Nephron progenitor cell (in vitro differentiated cells): ENCODE results near the gene SP6.
A peak's percentile ranks its signal among the peaks of the same experiment; 100 is the strongest.

Source experiments
- DNase-seq: peaks from one replicate; pipeline ENCODE4 v3.0.0; 2021
- H3K27ac Mint-ChIP-seq: 2 replicates; pipeline ENCODE4 v1.8.0; 2021; ENCODE audit warnings: mild to moderate bottlenecking, moderate library complexity, mixed read lengths
- H3K27me3 Mint-ChIP-seq: 2 replicates; pipeline ENCODE4 v1.8.0; 2021; ENCODE audit warnings: mild to moderate bottlenecking, low read depth, mixed read lengths; ENCODE audit not compliant: poor library complexity
- H3K36me3 Mint-ChIP-seq: 2 replicates; pipeline ENCODE4 v1.8.0; 2021; ENCODE audit warnings: low read depth, mixed read lengths
- H3K4me1 Mint-ChIP-seq: 2 replicates; pipeline ENCODE4 v1.8.0; 2021; ENCODE audit warnings: mixed read lengths
- H3K4me3 Mint-ChIP-seq: 2 replicates; pipeline ENCODE4 v1.8.0; 2021; ENCODE audit warnings: mild to moderate bottlenecking, moderate library complexity, mixed read lengths
- H3K9me3 Mint-ChIP-seq: 2 replicates; pipeline ENCODE4 v1.8.0; 2021; ENCODE audit warnings: mild to moderate bottlenecking, moderate library complexity, mixed read lengths
- TF ChIP-seq, protein P1 (sequence below): fragments of 200-600 bp; sonication (generic); IDR thresholded peaks from 2 replicates; pipeline ENCODE4 v1.5.0; 2021; ENCODE audit warnings: antibody characterized with exemption

The SP6 gene

DNA sequence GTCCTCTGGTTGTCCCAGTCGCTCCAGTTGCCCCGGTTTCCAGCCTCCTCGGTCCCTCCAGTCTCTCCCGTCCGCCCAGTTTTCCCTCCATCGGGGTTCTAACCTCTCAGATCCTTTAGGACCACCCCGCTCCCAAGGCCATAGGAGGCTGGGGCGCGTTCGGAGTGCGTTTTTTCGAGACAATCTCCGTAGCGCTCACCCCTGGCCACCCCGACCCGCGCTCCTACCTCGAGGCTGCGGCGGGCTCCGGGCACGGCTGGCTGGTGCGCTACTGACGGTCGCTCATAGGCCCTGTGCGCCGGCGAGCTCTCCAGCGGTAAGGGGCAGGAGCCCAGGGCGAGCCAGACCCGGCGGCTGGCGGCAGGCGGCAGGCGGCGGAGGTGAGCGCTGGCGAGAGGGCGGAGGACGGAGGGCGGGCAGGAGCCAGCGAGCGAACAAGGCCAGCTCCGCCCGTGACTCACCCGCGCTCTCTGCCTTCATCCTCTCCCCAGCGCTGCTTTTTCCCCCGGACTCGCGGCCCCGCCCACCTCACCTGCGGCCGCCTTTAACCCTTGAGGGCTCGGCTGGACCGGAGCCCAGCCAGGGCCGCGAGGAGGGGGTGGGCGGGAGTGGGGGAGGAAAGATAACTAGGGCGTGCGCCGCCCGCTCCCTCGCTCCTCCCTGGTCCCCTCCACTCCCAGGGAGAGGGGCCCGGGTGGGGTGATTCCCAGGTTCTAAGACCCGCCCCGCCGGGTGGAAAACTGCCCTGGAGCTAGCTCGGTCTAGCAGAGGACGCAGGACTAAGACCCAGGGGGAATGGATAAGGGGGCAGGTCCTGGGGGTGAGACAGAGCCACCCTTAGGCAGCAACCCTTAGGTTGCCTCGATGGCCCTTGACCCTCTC is at the start of gene SP6:
SP6 (minus strand) TSS at position 472 of the 882 bp plus-strand sequence. CDS start 2,734 bp downstream, outside the sequence.
- Mint-ChIP-seq H3K36me3 (no peaks in the 10 kb centered on the region), H3K4me3 (peak within 1 kb of the TSS; percentile 85), H3K27me3 (peaks cover 79% of the 10 kb centered on the region), H3K9me3 (no peaks in the 10 kb centered on the region), H3K4me1 (peaks cover 85% of the 10 kb centered on the region), H3K27ac (no peak within 1 kb of the TSS)
- TF ChIP-seq, protein P1, sequence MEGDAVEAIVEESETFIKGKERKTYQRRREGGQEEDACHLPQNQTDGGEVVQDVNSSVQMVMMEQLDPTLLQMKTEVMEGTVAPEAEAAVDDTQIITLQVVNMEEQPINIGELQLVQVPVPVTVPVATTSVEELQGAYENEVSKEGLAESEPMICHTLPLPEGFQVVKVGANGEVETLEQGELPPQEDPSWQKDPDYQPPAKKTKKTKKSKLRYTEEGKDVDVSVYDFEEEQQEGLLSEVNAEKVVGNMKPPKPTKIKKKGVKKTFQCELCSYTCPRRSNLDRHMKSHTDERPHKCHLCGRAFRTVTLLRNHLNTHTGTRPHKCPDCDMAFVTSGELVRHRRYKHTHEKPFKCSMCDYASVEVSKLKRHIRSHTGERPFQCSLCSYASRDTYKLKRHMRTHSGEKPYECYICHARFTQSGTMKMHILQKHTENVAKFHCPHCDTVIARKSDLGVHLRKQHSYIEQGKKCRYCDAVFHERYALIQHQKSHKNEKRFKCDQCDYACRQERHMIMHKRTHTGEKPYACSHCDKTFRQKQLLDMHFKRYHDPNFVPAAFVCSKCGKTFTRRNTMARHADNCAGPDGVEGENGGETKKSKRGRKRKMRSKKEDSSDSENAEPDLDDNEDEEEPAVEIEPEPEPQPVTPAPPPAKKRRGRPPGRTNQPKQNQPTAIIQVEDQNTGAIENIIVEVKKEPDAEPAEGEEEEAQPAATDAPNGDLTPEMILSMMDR = no peak
- DNase-seq = peak; percentile 80

DNA sequence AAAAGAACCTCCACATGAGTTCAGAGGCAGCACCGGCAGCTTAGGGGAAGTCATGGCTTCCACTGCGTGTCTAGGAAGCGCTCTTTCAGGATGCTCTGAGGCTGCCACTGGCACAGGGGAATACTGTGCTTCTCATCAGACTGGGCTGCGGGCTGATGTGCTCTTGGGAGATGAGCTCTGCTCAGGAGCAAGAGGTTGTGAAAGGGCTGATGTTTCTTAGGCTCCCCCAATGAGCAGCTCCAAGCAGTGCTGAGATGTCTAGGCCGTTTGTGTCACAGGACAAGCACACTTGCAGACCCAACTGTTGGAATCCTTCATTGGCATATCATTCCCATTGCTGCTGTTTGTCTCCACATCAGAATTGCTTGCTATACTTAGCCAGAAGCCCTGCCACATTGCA is 48.7 kb upstream of the SP6 start:
- H3K9me3 Mint-ChIP-seq = no peaks in the 10 kb centered on the region
- TF ChIP-seq, protein P1 = no peak
- H3K27me3 Mint-ChIP-seq = no peaks in the 10 kb centered on the region
- DNase-seq = no peak
- no peak overlapping the region for H3K4me3 Mint-ChIP-seq
- peaks cover 19% of the 10 kb centered on the region for H3K36me3 Mint-ChIP-seq
- peaks cover 50% of the 10 kb centered on the region for H3K4me1 Mint-ChIP-seq
- peak overlapping the region; percentile 54 for H3K27ac Mint-ChIP-seq

DNA sequence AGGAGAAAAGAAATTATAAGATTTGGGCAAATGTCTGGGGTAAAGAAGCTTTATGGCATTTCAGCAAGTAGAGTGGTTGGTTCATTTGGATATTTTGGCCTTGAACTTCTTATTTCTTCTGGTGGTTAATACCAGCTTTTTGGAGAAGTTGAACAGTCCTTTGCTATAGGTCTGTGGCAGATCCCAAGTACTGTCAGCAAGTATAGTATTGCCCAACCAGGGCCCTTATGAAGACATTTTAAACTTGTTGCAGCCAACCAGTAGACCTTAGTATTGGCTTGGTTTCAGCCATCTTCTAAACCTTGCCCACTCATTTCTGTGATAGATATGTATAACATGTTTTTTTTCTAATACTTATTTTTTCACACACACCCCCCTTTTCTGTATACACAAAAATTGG is 47.3 kb upstream of the SP6 start:
- peaks cover 64% of the 10 kb centered on the region for H3K4me1 Mint-ChIP-seq
- H3K4me3 Mint-ChIP-seq = no peak overlapping the region
- DNase-seq = no peak
- H3K27ac Mint-ChIP-seq = no peak overlapping the region
- no peaks in the 10 kb centered on the region for H3K9me3 Mint-ChIP-seq
- TF ChIP-seq, protein P1 = no peak
- peaks cover 12% of the 10 kb centered on the region for H3K36me3 Mint-ChIP-seq
- H3K27me3 Mint-ChIP-seq = peaks cover 3% of the 10 kb centered on the region

DNA sequence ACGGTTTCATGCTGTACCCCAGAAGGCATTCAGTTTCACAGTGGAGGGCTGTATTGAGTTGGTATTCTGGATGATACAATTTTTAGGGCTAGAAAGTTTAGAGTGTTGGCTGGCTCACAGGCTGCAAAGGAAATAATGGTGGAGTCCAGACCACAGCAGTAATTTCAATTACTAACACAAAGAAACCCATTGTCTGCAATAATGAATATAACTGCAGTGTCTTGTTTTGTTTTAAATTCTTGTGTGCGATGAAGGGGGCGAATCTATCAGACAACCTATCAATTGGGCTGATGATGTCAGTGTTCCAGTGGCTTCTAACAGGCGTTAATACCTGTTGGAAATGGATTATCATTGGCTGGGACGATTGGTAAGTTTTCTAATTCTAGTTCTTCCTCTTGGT is 46.6 kb upstream of the SP6 start:
- Mint-ChIP-seq H3K36me3 (peaks cover 8% of the 10 kb centered on the region), H3K4me3 (peak overlapping the region; percentile 95), H3K27me3 (peaks cover 3% of the 10 kb centered on the region), H3K4me1 (peaks cover 68% of the 10 kb centered on the region), H3K27ac (peak overlapping the region; percentile 88), H3K9me3 (no peaks in the 10 kb centered on the region)
- no peak for DNase-seq
- TF ChIP-seq, protein P1 = no peak

DNA sequence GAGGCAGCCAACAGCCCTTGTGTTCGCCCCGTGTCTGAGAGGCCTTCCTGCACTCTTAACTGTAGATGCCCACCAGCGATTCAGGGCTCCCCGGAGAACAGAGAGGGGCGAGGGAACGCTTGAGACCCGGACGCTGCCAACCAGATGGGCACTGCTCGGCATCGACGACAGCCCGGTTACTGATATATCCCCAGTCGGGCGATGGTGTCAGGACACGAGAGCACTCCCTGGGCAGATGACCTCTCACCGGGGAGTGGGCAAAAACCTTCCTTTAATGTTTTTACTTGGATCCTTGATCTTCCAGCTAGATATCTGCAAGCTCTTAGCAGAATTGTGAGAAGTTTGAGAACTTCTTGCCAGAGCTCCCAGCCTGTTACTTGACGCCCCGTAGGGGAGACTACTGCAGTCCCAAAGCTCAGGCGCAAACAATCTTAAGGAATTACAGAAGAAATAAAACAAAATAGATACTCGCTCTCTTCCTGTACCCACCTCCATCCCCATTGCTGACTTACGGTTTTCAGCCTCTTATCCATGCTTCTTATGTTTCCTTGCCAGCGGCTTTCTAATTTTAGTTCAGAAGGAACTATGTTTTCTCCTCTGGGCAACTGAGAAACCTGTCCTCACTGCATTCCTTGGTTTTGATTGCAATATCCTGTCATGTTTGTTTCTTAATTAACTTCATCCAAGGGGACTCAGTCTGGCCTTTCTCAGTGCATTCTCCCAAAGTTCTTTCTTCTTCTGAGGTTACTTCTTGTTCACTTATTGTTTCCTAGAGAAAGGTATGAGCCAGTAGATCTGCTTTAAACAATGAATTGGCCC is 45.9 kb upstream of the SP6 start:
- Mint-ChIP-seq H3K4me3 (peak overlapping the region; percentile 95), H3K9me3 (no peaks in the 10 kb centered on the region), H3K36me3 (peaks cover under 1% of the 10 kb centered on the region), H3K4me1 (peaks cover 63% of the 10 kb centered on the region), H3K27ac (peak overlapping the region; percentile 88), H3K27me3 (peaks cover 3% of the 10 kb centered on the region)
- no peak for DNase-seq
- TF ChIP-seq, protein P1 = no peak
